ENCODE data around the gene GPR25.

Gene GPR25

GRCh38 chr1:200873671-200874397 lies 1.1 kb downstream of the GPR25 start:
- no peak for DNase-seq

DNA sequence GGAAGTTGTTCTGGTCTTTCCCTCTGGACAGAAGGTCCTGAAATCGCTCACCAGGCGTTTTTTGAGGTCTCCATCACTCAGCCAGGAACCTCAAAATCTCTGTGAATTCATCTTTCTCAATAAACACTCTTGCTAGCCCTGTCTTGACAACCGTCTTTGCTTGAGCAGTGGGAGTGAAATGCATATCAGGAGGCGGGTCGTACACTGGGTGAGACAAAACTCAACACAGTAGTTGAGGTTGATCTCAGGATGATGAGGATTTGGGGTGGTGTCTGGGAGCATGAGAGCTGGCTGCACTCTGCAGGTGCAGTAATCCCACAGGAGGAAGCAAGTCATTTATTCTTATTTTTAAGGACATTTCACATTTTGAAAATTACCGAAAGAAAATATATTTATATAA lies 1.9 kb downstream of the GPR25 start:
- DNase-seq, result no peak

DNA sequence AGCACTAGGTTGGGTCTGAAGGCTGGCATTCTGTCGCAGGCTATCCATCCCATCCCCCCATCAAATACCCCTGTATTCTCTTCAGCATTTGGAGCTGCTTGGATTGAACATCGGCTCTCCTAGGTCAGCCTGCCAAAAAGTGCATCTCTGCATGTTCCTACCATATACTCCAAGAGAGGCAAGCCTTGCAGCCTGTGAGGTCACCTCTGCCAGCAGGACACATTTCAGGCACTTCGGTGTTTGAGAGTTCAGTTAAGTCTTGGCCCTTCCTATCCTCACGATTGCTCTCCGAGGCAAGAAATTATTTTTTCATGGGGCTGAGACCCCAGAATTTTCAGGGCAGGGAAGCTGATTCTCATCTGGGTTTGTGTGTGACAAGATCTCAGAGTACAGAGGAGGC lies 2.6 kb downstream of the GPR25 start:
- no peak for DNase-seq

DNA sequence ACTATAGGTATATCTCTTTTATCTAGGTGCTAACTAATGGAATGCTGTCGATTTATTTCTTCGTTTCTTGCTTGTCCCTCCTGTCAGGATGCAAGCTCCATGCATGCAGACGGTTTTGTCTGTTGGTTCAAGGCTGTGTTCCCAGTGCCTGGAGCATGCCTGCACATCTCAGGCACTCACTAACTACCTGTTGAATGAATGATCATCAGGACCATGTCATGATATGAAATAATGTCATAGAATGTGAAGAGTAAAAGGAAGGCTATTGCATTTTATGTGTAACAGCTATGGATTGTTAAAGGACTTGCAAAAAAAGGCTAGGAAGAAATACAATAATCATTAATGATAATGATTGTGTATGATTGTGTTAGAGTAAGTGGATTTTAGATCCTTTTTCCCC lies 4.2 kb downstream of the GPR25 start:
- no peak for DNase-seq

GRCh38 chr1:200877839-200878551 lies 5.2 kb downstream of the GPR25 start:
- peak; percentile 43 for DNase-seq

DNA sequence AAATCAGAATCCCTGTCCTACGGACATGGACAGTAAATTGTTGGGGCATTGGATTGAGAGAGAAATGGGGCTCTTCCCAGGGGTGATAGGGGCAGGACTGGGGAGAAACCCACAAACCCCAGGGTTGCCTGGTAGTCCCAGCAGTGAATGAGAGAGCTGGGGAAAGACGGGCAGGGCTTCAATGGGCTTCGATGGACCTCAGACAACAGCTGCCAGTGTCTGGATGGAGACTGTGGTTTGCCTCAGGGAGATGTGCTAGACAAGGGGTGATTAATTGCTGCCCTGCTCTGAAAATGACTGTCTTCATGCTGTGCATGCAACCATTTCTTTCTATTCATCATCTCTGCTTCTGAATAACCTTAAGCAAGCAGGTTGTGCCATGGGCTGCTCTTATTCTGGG lies 7.4 kb downstream of the GPR25 start:
- DNase-seq, result no peak

DNA sequence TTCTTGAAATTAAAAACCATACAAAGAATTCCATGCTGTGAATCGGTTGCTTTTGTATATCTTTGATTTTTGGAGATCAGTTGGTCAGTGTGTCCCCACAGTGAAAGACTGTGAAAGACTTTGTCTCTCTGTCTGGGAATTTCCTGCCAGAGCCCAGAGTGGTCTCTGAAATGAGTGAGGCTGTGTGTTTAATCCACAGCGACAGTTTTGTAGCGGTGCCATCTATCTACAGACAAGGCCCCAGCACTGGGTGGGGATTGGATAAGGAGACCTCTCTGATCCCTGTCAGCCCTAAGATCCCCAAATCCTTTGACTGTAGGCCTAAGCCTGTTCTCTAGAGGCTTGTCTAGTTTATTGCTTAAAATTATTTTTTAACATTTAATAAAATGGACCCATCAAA lies 10.3 kb downstream of the GPR25 start:
- no peak for DNase-seq

DNA sequence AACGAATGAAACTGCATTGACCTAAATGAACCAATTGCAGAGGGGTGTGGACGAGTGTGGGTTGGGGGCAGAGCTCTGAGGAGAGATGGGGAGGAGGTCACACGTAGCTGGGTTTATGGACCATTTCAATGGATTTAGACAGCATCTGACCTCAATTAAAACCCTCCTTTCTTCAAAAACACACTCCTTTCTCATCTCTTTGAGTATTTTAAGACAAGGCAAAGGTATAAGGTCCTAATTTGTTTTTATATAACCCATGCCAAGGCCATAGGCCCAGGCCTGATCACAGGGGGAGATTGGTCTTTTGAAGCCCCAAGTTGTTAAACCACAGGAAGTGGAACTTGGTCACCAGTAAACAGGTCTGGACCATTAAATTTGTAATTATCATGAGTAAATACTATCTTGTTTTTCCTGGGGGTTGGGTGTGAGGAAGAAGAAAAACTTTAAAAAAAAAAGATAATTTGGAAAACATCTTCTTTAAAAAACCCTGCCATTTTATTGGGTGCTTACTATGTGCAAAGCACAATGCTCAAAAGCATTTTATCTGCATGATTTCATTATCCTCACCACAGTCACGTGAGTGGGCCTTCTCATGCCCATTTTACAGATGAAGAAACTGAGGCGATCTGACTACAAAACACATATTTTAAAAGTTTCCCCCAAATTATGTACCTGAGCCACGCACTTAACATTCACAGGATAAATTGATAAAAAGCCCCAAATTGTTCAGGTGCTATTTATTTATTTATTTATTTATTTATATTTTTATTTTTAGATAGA lies 13.0 kb downstream of the GPR25 start:
- no peak for DNase-seq

DNA sequence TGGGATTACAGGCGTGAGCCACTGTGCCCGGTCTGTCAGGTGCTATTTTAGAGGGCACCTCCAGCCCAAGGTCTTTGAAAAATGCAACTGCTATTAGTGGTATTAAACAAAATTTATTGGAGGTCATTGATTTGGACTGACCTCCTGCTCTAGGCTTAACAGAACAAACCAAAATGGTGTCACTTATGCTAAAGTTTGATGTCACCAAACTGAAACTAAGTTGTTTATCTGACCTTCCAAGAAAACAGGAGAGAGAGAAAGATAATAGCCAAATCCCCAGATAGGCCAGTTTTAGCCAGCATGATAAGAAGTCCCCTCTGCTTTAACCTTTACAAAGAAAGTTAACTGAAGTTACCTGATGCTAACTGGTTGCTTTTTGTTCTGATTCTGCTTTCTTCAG lies 13.8 kb downstream of the GPR25 start:
- DNase-seq, result no peak

DNA sequence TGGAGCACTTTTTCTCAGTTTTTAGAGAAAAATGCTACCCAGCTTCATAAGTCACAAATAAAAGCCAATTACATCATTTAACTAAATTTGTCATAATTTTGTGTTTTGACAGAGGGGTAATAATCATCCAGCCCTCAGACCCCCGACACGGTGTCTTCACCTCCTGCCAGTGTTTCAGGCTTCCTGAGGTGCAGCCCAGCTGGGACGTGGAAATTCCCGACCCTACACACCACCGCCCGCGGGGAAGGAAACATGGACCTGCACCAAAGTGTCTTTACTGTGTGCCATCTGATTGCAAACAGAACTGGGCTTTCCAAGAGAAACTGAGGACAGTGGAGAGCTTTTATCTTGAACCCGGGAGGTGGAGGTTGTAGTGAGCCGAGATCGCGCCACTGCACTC lies 14.3 kb downstream of the GPR25 start:
- no peak for DNase-seq

GRCh38 chr1:200887772-200888348 lies 15.1 kb downstream of the GPR25 start:
- no peak for DNase-seq

DNA sequence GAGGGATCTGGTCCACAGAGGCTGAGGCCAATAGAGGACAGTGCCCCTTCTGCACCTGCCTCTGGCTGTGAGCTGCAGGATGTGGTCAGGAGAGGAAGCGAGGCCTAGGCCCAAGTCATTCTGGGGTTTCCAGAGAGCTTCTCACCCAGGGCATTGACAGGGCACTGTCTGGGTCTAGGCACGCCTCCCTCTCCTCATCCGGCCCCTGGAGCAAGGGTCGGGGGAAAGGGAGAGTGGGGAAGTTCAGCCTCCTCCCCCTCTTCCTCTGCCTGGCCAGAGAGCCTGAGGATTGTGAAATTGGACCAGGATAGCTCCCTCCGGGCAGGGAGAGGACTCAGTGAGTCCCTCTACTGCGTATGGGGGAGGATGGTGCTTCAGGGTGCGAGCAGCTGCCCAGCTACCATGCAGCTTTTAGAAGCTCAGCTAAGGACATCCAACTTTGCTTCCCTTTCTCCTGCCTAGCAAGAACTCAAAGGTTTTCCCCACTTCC lies 15.6 kb downstream of the GPR25 start:
- DNase-seq, result peak; percentile 50

DNA sequence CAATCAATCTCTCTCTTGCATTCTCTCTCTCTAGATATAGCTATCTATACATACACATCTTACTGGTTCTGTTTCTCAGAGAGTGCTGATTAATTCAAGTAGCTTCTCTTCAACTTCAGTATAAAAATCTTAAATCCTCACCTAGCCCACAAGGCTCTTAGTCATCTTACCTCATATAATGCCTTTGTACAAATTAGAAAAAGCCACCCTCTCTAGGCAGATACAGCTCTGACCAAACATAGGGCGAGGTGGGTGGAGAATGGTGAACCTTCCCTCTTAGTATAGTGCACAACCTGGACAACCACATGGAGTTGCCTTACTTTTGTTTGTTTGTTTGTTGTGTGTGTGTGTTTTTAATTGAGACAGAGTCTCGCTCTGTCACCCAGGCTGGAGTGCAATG lies 16.8 kb downstream of the GPR25 start:
- DNase-seq, result no peak

DNA sequence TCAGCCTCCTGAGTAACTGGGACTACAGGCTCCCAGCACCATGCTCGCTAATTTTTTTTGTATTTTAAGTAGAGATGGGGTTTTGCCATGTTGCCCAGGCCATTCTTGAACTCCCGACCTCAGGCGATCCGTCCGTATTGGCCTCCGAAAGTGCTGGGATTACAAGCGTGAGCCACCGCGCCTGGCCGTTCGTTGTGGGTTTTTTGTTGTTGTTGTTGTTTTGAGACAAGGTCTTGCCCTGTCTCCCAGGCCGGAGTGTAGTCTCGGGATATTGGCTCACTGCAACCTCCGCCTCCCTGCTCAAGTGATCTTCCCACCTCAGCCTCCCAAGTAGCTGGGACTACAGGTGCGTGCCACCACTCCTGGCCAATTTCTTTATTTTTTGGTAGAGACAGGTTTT lies 17.2 kb downstream of the GPR25 start:
- no peak for DNase-seq

- DNase-seq, result peak; percentile 29
Observed at GRCh38 chr1:200890818-200891773, 18.3 kb downstream of the GPR25 start.

DNA sequence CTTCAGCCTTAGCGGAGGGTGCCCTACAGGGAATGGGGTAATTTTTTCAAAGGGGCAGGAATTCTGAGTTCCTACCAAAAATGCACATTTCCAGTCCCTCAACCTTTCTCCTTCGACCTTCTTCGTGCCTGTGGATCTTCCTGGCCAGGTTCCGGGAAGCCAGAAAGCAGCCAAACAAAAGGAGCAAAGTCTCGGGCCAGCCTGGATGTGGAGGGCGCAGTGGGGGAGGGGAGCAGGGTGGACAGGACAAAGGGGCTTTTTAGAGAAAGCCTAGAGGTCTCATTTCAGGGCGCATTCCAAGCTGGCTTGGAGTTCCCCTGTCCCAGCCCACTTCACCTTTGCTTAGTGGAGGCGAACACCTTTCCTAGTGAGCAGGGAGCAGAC lies 19.0 kb downstream of the GPR25 start:
- DNase-seq, result no peak

DNA sequence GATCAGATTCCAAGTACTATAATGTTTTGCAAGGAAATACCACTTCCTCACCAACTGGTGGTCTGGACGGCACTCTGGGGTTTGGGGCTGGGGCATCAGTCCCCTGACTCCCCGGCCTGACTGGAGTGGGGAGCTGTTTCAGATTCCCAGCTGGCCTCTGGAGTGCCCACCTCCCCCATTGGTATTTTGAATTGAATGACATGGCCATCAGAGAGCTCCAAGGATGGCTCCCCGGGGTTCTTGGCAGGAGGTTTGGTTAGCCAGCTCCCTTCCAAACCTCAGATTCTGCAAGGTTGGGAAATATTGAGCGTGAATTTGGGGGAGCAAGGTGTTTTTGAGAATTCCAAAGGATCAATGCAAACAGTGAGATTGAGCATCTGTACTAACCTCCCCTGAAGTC lies 19.8 kb downstream of the GPR25 start:
- no peak for DNase-seq

- no peak for DNase-seq
Observed at GRCh38 chr1:200892958-200893357, 20.2 kb downstream of the GPR25 start.

DNA sequence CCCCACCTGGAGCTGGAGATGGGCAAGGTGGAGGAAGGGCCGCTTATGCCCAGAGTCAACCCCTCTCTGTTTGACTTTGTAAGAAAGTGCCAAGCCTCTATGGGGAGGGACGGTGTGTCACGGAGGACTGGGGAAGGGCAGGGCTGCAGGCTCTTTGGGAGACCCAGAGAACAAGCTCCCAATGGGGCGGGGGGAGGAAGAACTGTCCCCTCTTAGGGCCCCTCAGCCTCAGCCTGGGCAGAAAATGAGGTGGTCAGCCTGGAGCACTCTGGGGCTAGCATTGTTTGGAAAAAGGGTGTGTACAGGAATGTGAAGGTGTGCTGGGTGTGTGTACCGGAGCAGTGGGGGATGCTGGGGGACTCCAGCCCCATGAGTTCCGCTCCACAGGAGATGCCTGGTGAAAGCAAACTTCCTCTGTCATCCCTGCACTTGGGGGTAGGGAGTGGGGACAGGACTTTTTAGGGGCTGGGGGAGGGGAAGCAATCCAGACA lies 20.7 kb downstream of the GPR25 start:
- DNase-seq, result no peak

- DNase-seq, result no peak
Observed at GRCh38 chr1:200894712-200895442, 22.1 kb downstream of the GPR25 start, which contains the start of gene INAVA. INAVA (plus strand) TSS chr1:200894900; CDS start chr1:200898401, 3,501 bp downstream.

DNA sequence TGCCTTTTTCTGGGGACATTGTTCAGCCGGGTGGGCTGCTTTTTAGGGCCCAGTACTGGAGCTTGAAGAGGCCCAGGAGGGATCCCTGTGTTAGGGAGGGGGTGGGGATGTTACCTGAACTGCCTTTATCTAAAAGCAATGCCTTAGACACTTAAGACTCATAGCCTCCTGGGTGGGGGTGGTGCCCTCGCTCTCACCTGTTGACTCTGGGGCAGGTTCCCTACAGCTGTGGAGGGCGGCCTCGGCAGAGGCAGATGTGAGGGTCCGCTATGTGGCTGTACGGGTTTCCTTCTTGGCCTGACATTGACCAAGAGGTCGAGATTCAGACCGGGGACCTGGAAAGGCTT lies 22.6 kb downstream of the GPR25 start:
- no peak for DNase-seq

All from activated CD8-positive, alpha-beta memory T cell treated with anti-CD3 and anti-CD28 coated beads, Interleukin-2, amount 50 U/mL, for 4 hours (primary cell).